ENCODE results near the gene FILIP1L. TPM values are rescaled to one million over a fixed set of nuclear protein-coding genes. Genes with fewer than 3 reads are reported as not detected.

FILIP1L gene
- total RNA-seq, 1 donor from 2014 or later: 47.0 TPM

GRCh38 chr3:99984668-99985067 is 129.6 kb downstream of the FILIP1L start:
- H3K27me3 Mint-ChIP-seq (ENCODE audit: unreplicated experiment): no peaks in the 10 kb centered on the region
- H3K27ac Mint-ChIP-seq (ENCODE audit: unreplicated experiment): no peak overlapping the region
- TF ChIP-seq CTCF (IDR thresholded peaks at IDR 0.05): no peak
- no peaks in the 10 kb centered on the region for H3K9me3 Mint-ChIP-seq (ENCODE audit: unreplicated experiment)
- no peak overlapping the region for H3K4me3 Mint-ChIP-seq (ENCODE audit: unreplicated experiment)
- DNase-seq (ENCODE audit: extremely low spot score, unreplicated experiment): no peak
- H3K4me1 Mint-ChIP-seq (ENCODE audit: unreplicated experiment): no peaks in the 10 kb centered on the region
- H3K36me3 Mint-ChIP-seq (ENCODE audit: unreplicated experiment): peaks cover 1% of the 10 kb centered on the region

GRCh38 chr3:99984139-99984538 is 130.2 kb downstream of the FILIP1L start:
- Mint-ChIP-seq H3K36me3 (ENCODE audit: unreplicated experiment) (peaks cover 1% of the 10 kb centered on the region), H3K9me3 (ENCODE audit: unreplicated experiment) (no peaks in the 10 kb centered on the region), H3K27ac (ENCODE audit: unreplicated experiment) (no peak overlapping the region), H3K4me1 (ENCODE audit: unreplicated experiment) (no peaks in the 10 kb centered on the region), H3K4me3 (ENCODE audit: unreplicated experiment) (no peak overlapping the region), H3K27me3 (ENCODE audit: unreplicated experiment) (no peaks in the 10 kb centered on the region)
- TF ChIP-seq CTCF (IDR thresholded peaks at IDR 0.05): no peak
- no peak for DNase-seq (ENCODE audit: extremely low spot score, unreplicated experiment)

GRCh38 chr3:99982650-99983049 is 131.7 kb downstream of the FILIP1L start:
- TF ChIP-seq CTCF (IDR thresholded peaks at IDR 0.05): no peak
- H3K4me1 Mint-ChIP-seq (ENCODE audit: unreplicated experiment): no peaks in the 10 kb centered on the region

GRCh38 chr3:99981138-99981537 is 133.2 kb downstream of the FILIP1L start:
- TF ChIP-seq CTCF (IDR thresholded peaks at IDR 0.05): no peak
- Mint-ChIP-seq H3K9me3 (ENCODE audit: unreplicated experiment) (peaks cover 9% of the 10 kb centered on the region), H3K4me3 (ENCODE audit: unreplicated experiment) (no peak overlapping the region), H3K27me3 (ENCODE audit: unreplicated experiment) (no peaks in the 10 kb centered on the region), H3K36me3 (ENCODE audit: unreplicated experiment) (peaks cover 8% of the 10 kb centered on the region), H3K27ac (ENCODE audit: unreplicated experiment) (no peak overlapping the region), H3K4me1 (ENCODE audit: unreplicated experiment) (no peaks in the 10 kb centered on the region)
- no peak for DNase-seq (ENCODE audit: extremely low spot score, unreplicated experiment)

More at GRCh38 chr3:99982650-99983049, 131.7 kb downstream of the FILIP1L start:
- Mint-ChIP-seq H3K27ac (ENCODE audit: unreplicated experiment) (no peak overlapping the region), H3K36me3 (ENCODE audit: unreplicated experiment) (peaks cover 1% of the 10 kb centered on the region), H3K4me3 (ENCODE audit: unreplicated experiment) (no peak overlapping the region), H3K27me3 (ENCODE audit: unreplicated experiment) (no peaks in the 10 kb centered on the region), H3K9me3 (ENCODE audit: unreplicated experiment) (no peaks in the 10 kb centered on the region)
- no peak for DNase-seq (ENCODE audit: extremely low spot score, unreplicated experiment)

GRCh38 chr3:99980606-99981005 is 133.7 kb downstream of the FILIP1L start:
- no peak for DNase-seq (ENCODE audit: extremely low spot score, unreplicated experiment)
- TF ChIP-seq CTCF (IDR thresholded peaks at IDR 0.05): no peak
- H3K27me3 Mint-ChIP-seq (ENCODE audit: unreplicated experiment): no peaks in the 10 kb centered on the region
- H3K27ac Mint-ChIP-seq (ENCODE audit: unreplicated experiment): no peak overlapping the region
- no peaks in the 10 kb centered on the region for H3K4me1 Mint-ChIP-seq (ENCODE audit: unreplicated experiment)
- no peak overlapping the region for H3K4me3 Mint-ChIP-seq (ENCODE audit: unreplicated experiment)
- peaks cover 8% of the 10 kb centered on the region for H3K36me3 Mint-ChIP-seq (ENCODE audit: unreplicated experiment)
- H3K9me3 Mint-ChIP-seq (ENCODE audit: unreplicated experiment): peaks cover 9% of the 10 kb centered on the region
